ENCODE measurements around the gene HPGD.

The HPGD gene

GRCh38 chr4:174549721-174550120, 27.4 kb upstream of the HPGD start:
- Histone ChIP-seq H3K27ac (ENCODE audit: low read depth, low read length) (no peak overlapping the region), H3K4me3 (ENCODE audit: low read depth in 1 of 2, low read length in 2 of 2) (no peak overlapping the region), H3K9ac (ENCODE audit: low read depth in 1 of 2, low read length in 2 of 2) (no peak overlapping the region), H3K9me3 (ENCODE audit: control insufficient read depth in 1 of 2, low read length in 2 of 2) (peaks cover 0 to 6% of the 10 kb centered on the region in 2 donors), H3K27me3 (ENCODE audit: control insufficient read depth in 1 of 2, insufficient read depth in 2 of 2, low read length in 2 of 2) (no peaks in the 10 kb centered on the region), H3K36me3 (ENCODE audit: control insufficient read depth in 1 of 2, insufficient read depth in 2 of 2, low read length in 2 of 2) (no peaks in the 10 kb centered on the region), H3K4me1 (ENCODE audit: control insufficient read depth in 1 of 2, insufficient read depth in 2 of 2, low read length in 2 of 2) (peaks cover 0 to 3% of the 10 kb centered on the region in 2 donors)

- H3K27ac ChIP-seq (ENCODE audit: low read depth, low read length) = no peak overlapping the region
- H3K36me3 ChIP-seq (ENCODE audit: control insufficient read depth in 1 of 2, insufficient read depth in 2 of 2, low read length in 2 of 2) = no peaks in the 10 kb centered on the region
- no peak overlapping the region for H3K4me3 ChIP-seq (ENCODE audit: low read depth in 1 of 2, low read length in 2 of 2)
- H3K27me3 ChIP-seq (ENCODE audit: control insufficient read depth in 1 of 2, insufficient read depth in 2 of 2, low read length in 2 of 2) = no peaks in the 10 kb centered on the region
- no peak overlapping the region for H3K9ac ChIP-seq (ENCODE audit: low read depth in 1 of 2, low read length in 2 of 2)
- H3K9me3 ChIP-seq (ENCODE audit: control insufficient read depth in 1 of 2, low read length in 2 of 2) = peaks cover 0 to 6% of the 10 kb centered on the region in 2 donors
- peaks cover 0 to 3% of the 10 kb centered on the region in 2 donors for H3K4me1 ChIP-seq (ENCODE audit: control insufficient read depth in 1 of 2, insufficient read depth in 2 of 2, low read length in 2 of 2)
Measured at GRCh38 chr4:174545268-174545667, 23.0 kb upstream of the HPGD start.

GRCh38 chr4:174544496-174544895, 22.2 kb upstream of the HPGD start:
- Histone ChIP-seq H3K27me3 (ENCODE audit: control insufficient read depth in 1 of 2, insufficient read depth in 2 of 2, low read length in 2 of 2) (no peaks in the 10 kb centered on the region), H3K36me3 (ENCODE audit: control insufficient read depth in 1 of 2, insufficient read depth in 2 of 2, low read length in 2 of 2) (no peaks in the 10 kb centered on the region), H3K4me1 (ENCODE audit: control insufficient read depth in 1 of 2, insufficient read depth in 2 of 2, low read length in 2 of 2) (peaks cover 0 to under 1% of the 10 kb centered on the region in 2 donors), H3K9ac (ENCODE audit: low read depth in 1 of 2, low read length in 2 of 2) (no peak overlapping the region), H3K9me3 (ENCODE audit: control insufficient read depth in 1 of 2, low read length in 2 of 2) (peaks cover 0 to 6% of the 10 kb centered on the region in 2 donors), H3K27ac (ENCODE audit: low read depth, low read length) (no peak overlapping the region), H3K4me3 (ENCODE audit: low read depth in 1 of 2, low read length in 2 of 2) (no peak overlapping the region)

- Histone ChIP-seq H3K36me3 (ENCODE audit: control insufficient read depth in 1 of 2, insufficient read depth in 2 of 2, low read length in 2 of 2) (no peaks in the 10 kb centered on the region), H3K4me1 (ENCODE audit: control insufficient read depth in 1 of 2, insufficient read depth in 2 of 2, low read length in 2 of 2) (peaks cover 0 to 4% of the 10 kb centered on the region in 2 donors), H3K9me3 (ENCODE audit: control insufficient read depth in 1 of 2, low read length in 2 of 2) (no peaks in the 10 kb centered on the region), H3K9ac (ENCODE audit: low read depth in 1 of 2, low read length in 2 of 2) (no peak overlapping the region), H3K27ac (ENCODE audit: low read depth, low read length) (no peak overlapping the region), H3K27me3 (ENCODE audit: control insufficient read depth in 1 of 2, insufficient read depth in 2 of 2, low read length in 2 of 2) (no peaks in the 10 kb centered on the region), H3K4me3 (ENCODE audit: low read depth in 1 of 2, low read length in 2 of 2) (no peak overlapping the region)
Measured at GRCh38 chr4:174540175-174540574, 17.9 kb upstream of the HPGD start.

- Histone ChIP-seq H3K9ac (ENCODE audit: low read depth in 1 of 2, low read length in 2 of 2) (no peak overlapping the region), H3K4me3 (ENCODE audit: low read depth in 1 of 2, low read length in 2 of 2) (no peak overlapping the region), H3K27ac (ENCODE audit: low read depth, low read length) (no peak overlapping the region), H3K4me1 (ENCODE audit: control insufficient read depth in 1 of 2, insufficient read depth in 2 of 2, low read length in 2 of 2) (peaks cover 0 to 4% of the 10 kb centered on the region in 2 donors), H3K36me3 (ENCODE audit: control insufficient read depth in 1 of 2, insufficient read depth in 2 of 2, low read length in 2 of 2) (no peaks in the 10 kb centered on the region), H3K9me3 (ENCODE audit: control insufficient read depth in 1 of 2, low read length in 2 of 2) (no peaks in the 10 kb centered on the region), H3K27me3 (ENCODE audit: control insufficient read depth in 1 of 2, insufficient read depth in 2 of 2, low read length in 2 of 2) (no peaks in the 10 kb centered on the region)
Measured at GRCh38 chr4:174539571-174539970, 17.3 kb upstream of the HPGD start.

GRCh38 chr4:174538876-174539250, 16.6 kb upstream of the HPGD start:
- H3K36me3 ChIP-seq (ENCODE audit: control insufficient read depth in 1 of 2, insufficient read depth in 2 of 2, low read length in 2 of 2) = no peaks in the 10 kb centered on the region
- no peak overlapping the region for H3K9ac ChIP-seq (ENCODE audit: low read depth in 1 of 2, low read length in 2 of 2)
- no peaks in the 10 kb centered on the region for H3K27me3 ChIP-seq (ENCODE audit: control insufficient read depth in 1 of 2, insufficient read depth in 2 of 2, low read length in 2 of 2)
- H3K4me3 ChIP-seq (ENCODE audit: low read depth in 1 of 2, low read length in 2 of 2) = no peak overlapping the region
- H3K27ac ChIP-seq (ENCODE audit: low read depth, low read length) = no peak overlapping the region
- no peaks in the 10 kb centered on the region for H3K9me3 ChIP-seq (ENCODE audit: control insufficient read depth in 1 of 2, low read length in 2 of 2)
- H3K4me1 ChIP-seq (ENCODE audit: control insufficient read depth in 1 of 2, insufficient read depth in 2 of 2, low read length in 2 of 2) = peaks cover 0 to 4% of the 10 kb centered on the region in 2 donors

- no peak overlapping the region for H3K4me3 ChIP-seq (ENCODE audit: low read depth in 1 of 2, low read length in 2 of 2)
- H3K27ac ChIP-seq (ENCODE audit: low read depth, low read length) = no peak overlapping the region
- peaks cover 0 to 4% of the 10 kb centered on the region in 2 donors for H3K4me1 ChIP-seq (ENCODE audit: control insufficient read depth in 1 of 2, insufficient read depth in 2 of 2, low read length in 2 of 2)
- no peaks in the 10 kb centered on the region for H3K9me3 ChIP-seq (ENCODE audit: control insufficient read depth in 1 of 2, low read length in 2 of 2)
- no peak overlapping the region for H3K9ac ChIP-seq (ENCODE audit: low read depth in 1 of 2, low read length in 2 of 2)
- H3K27me3 ChIP-seq (ENCODE audit: control insufficient read depth in 1 of 2, insufficient read depth in 2 of 2, low read length in 2 of 2) = no peaks in the 10 kb centered on the region
- H3K36me3 ChIP-seq (ENCODE audit: control insufficient read depth in 1 of 2, insufficient read depth in 2 of 2, low read length in 2 of 2) = no peaks in the 10 kb centered on the region
Measured at GRCh38 chr4:174538123-174538875, 16.0 kb upstream of the HPGD start.

GRCh38 chr4:174537634-174538033, 15.3 kb upstream of the HPGD start:
- Histone ChIP-seq H3K36me3 (ENCODE audit: control insufficient read depth in 1 of 2, insufficient read depth in 2 of 2, low read length in 2 of 2) (no peaks in the 10 kb centered on the region), H3K9ac (ENCODE audit: low read depth in 1 of 2, low read length in 2 of 2) (no peak overlapping the region), H3K4me1 (ENCODE audit: control insufficient read depth in 1 of 2, insufficient read depth in 2 of 2, low read length in 2 of 2) (peaks cover 0 to 9% of the 10 kb centered on the region in 2 donors), H3K27ac (ENCODE audit: low read depth, low read length) (no peak overlapping the region), H3K4me3 (ENCODE audit: low read depth in 1 of 2, low read length in 2 of 2) (no peak overlapping the region), H3K27me3 (ENCODE audit: control insufficient read depth in 1 of 2, insufficient read depth in 2 of 2, low read length in 2 of 2) (no peaks in the 10 kb centered on the region), H3K9me3 (ENCODE audit: control insufficient read depth in 1 of 2, low read length in 2 of 2) (no peaks in the 10 kb centered on the region)

- Histone ChIP-seq H3K9me3 (ENCODE audit: control insufficient read depth in 1 of 2, low read length in 2 of 2) (no peaks in the 10 kb centered on the region), H3K36me3 (ENCODE audit: control insufficient read depth in 1 of 2, insufficient read depth in 2 of 2, low read length in 2 of 2) (no peaks in the 10 kb centered on the region), H3K27ac (ENCODE audit: low read depth, low read length) (no peak overlapping the region), H3K27me3 (ENCODE audit: control insufficient read depth in 1 of 2, insufficient read depth in 2 of 2, low read length in 2 of 2) (no peaks in the 10 kb centered on the region), H3K9ac (ENCODE audit: low read depth in 1 of 2, low read length in 2 of 2) (no peak overlapping the region), H3K4me3 (ENCODE audit: low read depth in 1 of 2, low read length in 2 of 2) (no peak overlapping the region), H3K4me1 (ENCODE audit: control insufficient read depth in 1 of 2, insufficient read depth in 2 of 2, low read length in 2 of 2) (peaks cover 5 to 23% of the 10 kb centered on the region in 2 donors)
Measured at GRCh38 chr4:174534461-174534860, 12.2 kb upstream of the HPGD start.

GRCh38 chr4:174532445-174532844, 10.2 kb upstream of the HPGD start:
- Histone ChIP-seq H3K36me3 (ENCODE audit: control insufficient read depth in 1 of 2, insufficient read depth in 2 of 2, low read length in 2 of 2) (no peaks in the 10 kb centered on the region), H3K9ac (ENCODE audit: low read depth in 1 of 2, low read length in 2 of 2) (no peak overlapping the region), H3K4me3 (ENCODE audit: low read depth in 1 of 2, low read length in 2 of 2) (no peak overlapping the region), H3K4me1 (ENCODE audit: control insufficient read depth in 1 of 2, insufficient read depth in 2 of 2, low read length in 2 of 2) (peaks cover 5 to 19% of the 10 kb centered on the region in 2 donors), H3K27me3 (ENCODE audit: control insufficient read depth in 1 of 2, insufficient read depth in 2 of 2, low read length in 2 of 2) (no peaks in the 10 kb centered on the region), H3K27ac (ENCODE audit: low read depth, low read length) (no peak overlapping the region), H3K9me3 (ENCODE audit: control insufficient read depth in 1 of 2, low read length in 2 of 2) (no peaks in the 10 kb centered on the region)

Measured in duodenal mucosa (tissue), 2 donors.